ENCODE results near the gene KLHL40. TPM values are rescaled to one million over a fixed set of nuclear protein-coding genes. Genes with fewer than 3 reads are reported as not detected.

KLHL40 gene
- total RNA-seq, 1 experiment from 2014 or later: not detected

- no peak overlapping the region for H3K4me3 ChIP-seq (ENCODE audit: low read depth in 2 of 2, low read length in 2 of 2)
- H3K36me3 ChIP-seq (ENCODE audit: control insufficient read depth, insufficient read depth, low read length): no peaks in the 10 kb centered on the region
- intact Hi-C loops (cut with micrococcal nuclease; ENCODE audit: unreplicated experiment): no loop called here
- in situ Hi-C loops (cut with HindIII; ENCODE audit: low pct_unique_long_range_greater_than_20kb, low sequenced_read_pairs): no loop called here
- no peak for DNase-seq (ENCODE audit: low read depth, low spot score)
- H3K4me1 ChIP-seq (ENCODE audit: control insufficient read depth, insufficient read depth, low read length): no peaks in the 10 kb centered on the region
- no TSS peak for BruUV-seq (replicated peaks)
- ChIA-PET POLR2A (no interaction called here), CTCF (no interaction called here)
- no peaks in the 10 kb centered on the region for H3K9me3 ChIP-seq (ENCODE audit: control insufficient read depth, insufficient read depth, low read depth, low read length)
- ATAC-seq: no peak
- no peak overlapping the region for H3K27ac ChIP-seq (ENCODE audit: low read length)
- H3K27me3 ChIP-seq (ENCODE audit: control insufficient read depth, insufficient read depth, low read length): no peaks in the 10 kb centered on the region
- TF ChIP-seq POLR2AphosphoS5 (IDR thresholded peaks at IDR 0.05; ENCODE audit: low read depth, low read length) (no peak), CTCF (IDR thresholded peaks at IDR 0.05) (no peak), SIN3A (IDR thresholded peaks at IDR 0.05; ENCODE audit: borderline replicate concordance, insufficient read depth, low read depth, low read length) (no peak), TCF7L2 (IDR thresholded peaks at IDR 0.05; ENCODE audit: low read depth, low read length) (no peak), REST (IDR thresholded peaks at IDR 0.05; ENCODE audit: insufficient read depth in 1 of 2, low read depth in 2 of 2, low read length in 1 of 2) (no peak)
These were observed 24.4 kb upstream of the KLHL40 start for GRCh38 chr3:42660898-42661297.

- POLR2A ChIA-PET: no interaction called here
- CTCF ChIA-PET: no interaction called here
- no peak for ATAC-seq
- TF ChIP-seq TCF7L2 (IDR thresholded peaks at IDR 0.05; ENCODE audit: low read depth, low read length): no peak
- no peak for TF ChIP-seq POLR2AphosphoS5 (IDR thresholded peaks at IDR 0.05; ENCODE audit: low read depth, low read length)
- no peak for TF ChIP-seq SIN3A (IDR thresholded peaks at IDR 0.05; ENCODE audit: borderline replicate concordance, insufficient read depth, low read depth, low read length)
- no peak for TF ChIP-seq REST (IDR thresholded peaks at IDR 0.05; ENCODE audit: insufficient read depth in 1 of 2, low read depth in 2 of 2, low read length in 1 of 2)
- no peak for TF ChIP-seq CTCF (IDR thresholded peaks at IDR 0.05)
- BruUV-seq (replicated peaks): no TSS peak
- intact Hi-C loops (cut with micrococcal nuclease; ENCODE audit: unreplicated experiment) (no loop called here), in situ Hi-C loops (cut with HindIII; ENCODE audit: low pct_unique_long_range_greater_than_20kb, low sequenced_read_pairs) (no loop called here)
- H3K4me3 ChIP-seq (ENCODE audit: low read depth in 2 of 2, low read length in 2 of 2): no peak overlapping the region
- DNase-seq (ENCODE audit: low read depth, low spot score): no peak
- H3K4me1 ChIP-seq (ENCODE audit: control insufficient read depth, insufficient read depth, low read length): no peaks in the 10 kb centered on the region
- no peaks in the 10 kb centered on the region for H3K9me3 ChIP-seq (ENCODE audit: control insufficient read depth, insufficient read depth, low read depth, low read length)
- no peaks in the 10 kb centered on the region for H3K36me3 ChIP-seq (ENCODE audit: control insufficient read depth, insufficient read depth, low read length)
- no peak overlapping the region for H3K27ac ChIP-seq (ENCODE audit: low read length)
- H3K27me3 ChIP-seq (ENCODE audit: control insufficient read depth, insufficient read depth, low read length): no peaks in the 10 kb centered on the region
These were observed 23.7 kb upstream of the KLHL40 start for GRCh38 chr3:42661593-42662022.

Measured in Panc1 (cell line).